H1 (cell line): ENCODE results near the gene TSPAN32. TPM values are rescaled to one million over a fixed set of nuclear protein-coding genes. Genes with fewer than 3 reads are reported as not detected.

ENCODE experiments used
- CTCF ChIA-PET: fragments of 300-600 bp; sonication (Branson Sonifier 250); formaldehyde crosslinking; loops from one replicate; lab custom pipeline; 2021; ENCODE audit not compliant: partially characterized antibody; lab: Charles Lee
- POLR2A ChIA-PET: fragments of 300-600 bp; sonication (Branson Sonifier 250); formaldehyde crosslinking; loops from one replicate; lab custom pipeline; 2021; ENCODE audit warnings: inconsistent platforms; ENCODE audit not compliant: partially characterized antibody; lab: Charles Lee
- DNase-seq, 2 experiments: peaks; one replicate each; pipeline versions ENCODE4 v3.0.0 to v3.0.0-alpha.2; 2010 to 2022; ENCODE audit warnings: low spot score in 2 of 2, low read depth in 1 of 2, mixed read lengths in 1 of 2
- FAIRE-seq: peaks from 2 replicates; lab custom pipeline; 2011; peaks lifted over from hg19 to GRCh38; lab: Jason Lieb, UNC
- H2AFZ ChIP-seq: 2 replicates; pipeline ENCODE4 v1.8.1; 2012; ENCODE audit warnings: low read length, inconsistent platforms
- H2AK5ac ChIP-seq: 2 replicates; pipeline ENCODE4 v1.6.1; 2013; ENCODE audit warnings: low read depth, low read length
- H2BK120ac ChIP-seq: replicated peaks from 2 replicates; pipeline ENCODE3; 2013; ENCODE audit warnings: low read depth, low read length, inconsistent platforms
- H2BK12ac ChIP-seq: 2 replicates; pipeline ENCODE4 v1.6.1; 2013; ENCODE audit warnings: low read depth, low read length
- H2BK15ac ChIP-seq: 2 replicates; pipeline ENCODE4 v1.6.1; 2013; ENCODE audit warnings: low read length
- H2BK20ac ChIP-seq: 2 replicates; pipeline ENCODE4 v1.6.1; 2013; ENCODE audit warnings: low read length
- H2BK5ac ChIP-seq: 2 replicates; pipeline ENCODE4 v1.6.1; 2013; ENCODE audit warnings: low read depth, low read length
- H3K14ac ChIP-seq: 2 replicates; pipeline ENCODE4 v1.6.1; 2013; ENCODE audit warnings: inconsistent platforms; ENCODE audit not compliant: insufficient read length
- H3K18ac ChIP-seq: 2 replicates; pipeline ENCODE4 v1.6.1; 2013; ENCODE audit warnings: low read length; ENCODE audit errors: extremely low read depth
- H3K23ac ChIP-seq: 2 replicates; pipeline ENCODE4 v1.6.1; 2013; ENCODE audit warnings: inconsistent platforms; ENCODE audit not compliant: insufficient read length
- H3K23me2 ChIP-seq: 2 replicates; pipeline ENCODE4 v1.6.1; 2013; ENCODE audit warnings: low read depth, low read length
- H3K27ac ChIP-seq: 2 replicates; pipeline ENCODE4 v1.6.1; 2011; ENCODE audit warnings: low read depth, low read length, inconsistent platforms
- H3K27me3 ChIP-seq, 4 experiments: replicated peaks in 1 of 4; 1 replicate in 1 of 4; 2 replicates in 3 of 4; pipeline versions ENCODE4 v1.6.1 to v1.8.1; 2011 to 2013; ENCODE audit warnings: low read length in 3 of 4, mild to moderate bottlenecking in 3 of 4, inconsistent platforms in 2 of 4, mixed read lengths in 2 of 4, moderate library complexity in 1 of 4; ENCODE audit not compliant: control insufficient read depth in 3 of 4, insufficient read depth in 3 of 4; ENCODE audit errors: extremely low read depth in 1 of 4
- H3K36me3 ChIP-seq, 4 experiments: 2 replicates each; pipeline versions ENCODE4 v1.6.1 to v1.8.1; 2011 to 2013; ENCODE audit warnings: mild to moderate bottlenecking in 4 of 4, low read length in 3 of 4, moderate library complexity in 2 of 4, control low read depth in 1 of 4, inconsistent platforms in 1 of 4; ENCODE audit not compliant: insufficient read depth in 4 of 4, control insufficient read depth in 2 of 4
- H3K4ac ChIP-seq: replicated peaks from 2 replicates; pipeline ENCODE3; 2013; ENCODE audit warnings: low read length, low read depth, mixed read lengths, inconsistent platforms; ENCODE audit not compliant: insufficient read length
- H3K4me1 ChIP-seq, 4 experiments: replicated peaks in 1 of 4; 1 replicate in 1 of 4; 2 replicates in 3 of 4; pipeline versions ENCODE4 v1.6.1 to v1.8.1; 2011 to 2013; ENCODE audit warnings: low read length in 3 of 4, inconsistent platforms in 2 of 4, mixed read lengths in 1 of 4; ENCODE audit not compliant: insufficient read depth in 4 of 4, control insufficient read depth in 3 of 4
- H3K4me2 ChIP-seq, 2 experiments: 2 replicates each; pipeline versions ENCODE4 v1.6.1 to v1.8.1; 2011 to 2013; ENCODE audit warnings: low read depth in 2 of 2, low read length in 2 of 2, control low read depth in 1 of 2, inconsistent platforms in 1 of 2, mild to moderate bottlenecking in 1 of 2; ENCODE audit not compliant: insufficient read depth in 1 of 2
- H3K4me3 ChIP-seq, 4 experiments: fragments of 200-600, 300-600 bp in 1 of 4; sonication (generic), shearing (Covaris generic), sonication (Bioruptor Twin) in 1 of 4; 2 replicates each; pipeline versions ENCODE4 v1.5.1 to v1.8.1; 2011 to 2016; ENCODE audit warnings: low read length in 4 of 4, low read depth in 3 of 4, control low read depth in 2 of 4, inconsistent platforms in 2 of 4, mild to moderate bottlenecking in 2 of 4, mixed read lengths in 1 of 4, moderate library complexity in 1 of 4; ENCODE audit not compliant: insufficient read depth in 2 of 4; ENCODE audit errors: extremely low read depth in 1 of 4
- H3K56ac ChIP-seq: replicated peaks from 2 replicates; pipeline ENCODE3; 2013; ENCODE audit warnings: low read depth, mild to moderate bottlenecking, mixed read lengths, low read length, inconsistent platforms; ENCODE audit not compliant: insufficient read length
- H3K79me1 ChIP-seq: 2 replicates; pipeline ENCODE4 v1.6.1; 2013; ENCODE audit warnings: low read depth, low read length, control low read depth
- H3K79me2 ChIP-seq, 2 experiments: 2 replicates each; pipeline versions ENCODE4 v1.6.1 to v1.8.1; 2012 to 2013; ENCODE audit warnings: low read length in 2 of 2, mild to moderate bottlenecking in 2 of 2, inconsistent platforms in 1 of 2; ENCODE audit not compliant: insufficient read depth in 2 of 2, control insufficient read depth in 1 of 2
- H3K9ac ChIP-seq, 4 experiments: replicated peaks in 1 of 4; 1 replicate in 1 of 4; 2 replicates in 3 of 4; pipeline versions ENCODE4 v1.6.1 to v1.8.1; 2011 to 2013; ENCODE audit warnings: low read depth in 3 of 4, low read length in 3 of 4, control low read depth in 2 of 4, mild to moderate bottlenecking in 2 of 4, moderate library complexity in 2 of 4, inconsistent platforms in 1 of 4; ENCODE audit errors: extremely low read depth in 1 of 4
- H3K9me3 ChIP-seq, 2 experiments: 2 replicates each; pipeline versions ENCODE4 v1.6.1 to v1.8.1; 2012 to 2013; ENCODE audit warnings: mild to moderate bottlenecking in 2 of 2, moderate library complexity in 2 of 2, control low read depth in 1 of 2, inconsistent platforms in 1 of 2, low read depth in 1 of 2, low read length in 1 of 2, mixed read lengths in 1 of 2; ENCODE audit not compliant: insufficient read depth in 2 of 2
- H4K20me1 ChIP-seq, 2 experiments: replicated peaks in 1 of 2; 2 replicates each; pipeline versions ENCODE3 to v1.8.1; 2011 to 2013; ENCODE audit warnings: inconsistent platforms in 2 of 2, low read length in 2 of 2, mild to moderate bottlenecking in 1 of 2; ENCODE audit not compliant: insufficient read depth in 2 of 2, control insufficient read depth in 1 of 2
- H4K5ac ChIP-seq: 2 replicates; pipeline ENCODE4 v1.6.1; 2013; ENCODE audit warnings: low read length, low read depth, mixed read lengths, inconsistent platforms; ENCODE audit not compliant: insufficient read length
- H4K8ac ChIP-seq: 2 replicates; pipeline ENCODE4 v1.8.0; 2013; ENCODE audit warnings: mild to moderate bottlenecking, moderate library complexity, low read length, inconsistent platforms; ENCODE audit not compliant: insufficient read depth; ENCODE audit errors: extremely low read depth
- H4K91ac ChIP-seq: replicated peaks from 2 replicates; pipeline ENCODE3; 2013; ENCODE audit warnings: low read length, mixed read lengths, inconsistent platforms; ENCODE audit not compliant: insufficient read length
- HDAC2 ChIP-seq, 2 experiments: fragments of 300-600 bp in 1 of 2; sonication (generic) in 1 of 2; IDR thresholded peaks; 2 replicates each; pipeline ENCODE4 v1.6.1; 2011 to 2012; ENCODE audit warnings: low read depth in 2 of 2, low read length in 2 of 2, mild to moderate bottlenecking in 2 of 2, moderate library complexity in 2 of 2, borderline replicate concordance in 1 of 2, inconsistent platforms in 1 of 2
- POLR2AphosphoS5 ChIP-seq: IDR thresholded peaks from 2 replicates; pipeline ENCODE4 v1.6.1; 2011; ENCODE audit warnings: low read depth, low read length
- TEAD4 ChIP-seq: IDR thresholded peaks from 2 replicates; pipeline ENCODE4 v1.6.1; 2012; ENCODE audit warnings: low read depth, low read length, inconsistent platforms, mixed read lengths
- WGBS, 2 experiments: shearing (Covaris generic) in 1 of 2; methylation state at CpG; one replicate each; pipeline versions ENCODE4 v1.1.6 to v1.1.7; 2013 to 2015; ENCODE audit warnings: low lambda C conversion rate in 2 of 2, mixed read lengths in 2 of 2, inconsistent platforms in 1 of 2, low coverage in 1 of 2, missing lambda C conversion rate in 1 of 2; ENCODE audit not compliant: insufficient replicate concordance in 2 of 2, insufficient coverage in 1 of 2, insufficient read length in 1 of 2; ENCODE audit errors: extremely low coverage in 1 of 2, missing lambda C conversion rate in 1 of 2; 5-methylcytosine and 5-hydroxymethylcytosine counted together
- polyA plus RNA-seq, 7 experiments: library from polyadenylated mRNA; depleted of rRNA in 3 of 7; stranded (reverse) in 5 of 7; unstranded in 2 of 7; fragments of >200 nt in 5 of 7; fragments of 200-250 nt in 2 of 7; gene quantifications; 1 replicate in 5 of 7; 2 replicates in 1 of 7; 4 replicates in 1 of 7; pipeline versions ENCODE4 v1.2.1 to v1.2.3, GENCODE V29; 2011 to 2013; ENCODE audit warnings: missing spikeins in 2 of 7, mixed read lengths in 2 of 7
- total RNA-seq: library from RNA; stranded (reverse); fragmentation: NEBNext Ultra II Directional; extraction: Animal tissue kit (Norgen Biotek cat#: 25700); gene quantifications from 2 replicates; pipeline ENCODE4 v1.2.1, GENCODE V29; 2021

The TSPAN32 gene
- total and polyA plus RNA-seq, 2 of the 8 experiments (the other 6 are each of a cell fraction or from before 2014, with no cell fraction given): not detected

DNA sequence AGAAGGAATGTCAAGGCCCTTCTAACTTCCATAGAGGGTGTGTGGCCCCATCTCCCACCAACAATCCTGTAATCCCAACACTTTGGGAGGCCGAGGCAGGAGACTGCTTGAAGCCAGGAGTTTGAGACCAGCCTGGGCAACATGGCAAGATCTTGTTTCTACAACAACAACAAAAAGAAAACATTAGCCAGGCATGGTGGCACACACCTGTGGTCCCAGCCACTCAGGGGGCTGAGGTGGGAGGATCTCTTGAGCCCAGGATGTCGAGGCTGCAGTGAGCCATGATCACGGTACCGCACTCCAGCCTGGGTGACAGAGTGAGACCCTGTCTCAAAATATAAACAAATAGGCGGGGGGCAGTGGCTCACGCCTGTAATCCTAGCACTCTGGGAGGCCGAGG, 16.9 kb downstream of the TSPAN32 start:
- Histone ChIP-seq H3K23me2 (no peaks in the 10 kb centered on the region), H4K20me1 (no peaks in the 10 kb centered on the region), H2BK120ac (no peak overlapping the region), H3K4me3 (no peak overlapping the region), H2BK12ac (no peak overlapping the region), H2BK15ac (no peak overlapping the region), H3K9me3 (no peaks in the 10 kb centered on the region; a peak in 1 of 4 replicates), H3K14ac (no peak overlapping the region), H4K8ac (no peak overlapping the region), H2AK5ac (no peak overlapping the region), H3K36me3 (no peaks in the 10 kb centered on the region), H3K4me1 (no peaks in the 10 kb centered on the region), H3K27me3 (peaks cover 0 to 2% (median 0%) of the 10 kb centered on the region in 4 experiments; a peak in 1 of 7 replicates), H3K79me1 (no peaks in the 10 kb centered on the region), H3K4ac (no peak overlapping the region), H4K91ac (no peak overlapping the region), H3K18ac (no peak overlapping the region), H2BK5ac (no peak overlapping the region), H3K79me2 (no peaks in the 10 kb centered on the region), H2AFZ (no peak overlapping the region), H2BK20ac (no peak overlapping the region), H3K56ac (no peak overlapping the region), H3K9ac (no peak overlapping the region), H3K4me2 (no peak overlapping the region), H3K27ac (no peak overlapping the region), H4K5ac (no peak overlapping the region), H3K23ac (no peak overlapping the region)
- ChIA-PET CTCF (interaction anchor here (1.2 to 3.8 kb wide), 3 partner anchors 13 to 102 kb away, joined by 3 to 34 read pairs (median 10); no protein-coding TSS in a partner anchor), POLR2A (no interaction called here)
- FAIRE-seq (no peak), DNase-seq (no peak)
- TF ChIP-seq TEAD4 (no peak), POLR2AphosphoS5 (no peak), HDAC2 (IDR thresholded peaks at IDR 0.05; ENCODE audit: borderline replicate concordance in 1 of 2, low read depth in 2 of 2, low read length in 2 of 2) (no peak)
- WGBS, 2 experiments: 87% methylated on average over 7 of the region's 7 CpGs; no CpG with 5 or more reads in 1 of the 2 experiments
